Measurements from ENCODE around the gene MT1G.

The MT1G gene

DNA sequence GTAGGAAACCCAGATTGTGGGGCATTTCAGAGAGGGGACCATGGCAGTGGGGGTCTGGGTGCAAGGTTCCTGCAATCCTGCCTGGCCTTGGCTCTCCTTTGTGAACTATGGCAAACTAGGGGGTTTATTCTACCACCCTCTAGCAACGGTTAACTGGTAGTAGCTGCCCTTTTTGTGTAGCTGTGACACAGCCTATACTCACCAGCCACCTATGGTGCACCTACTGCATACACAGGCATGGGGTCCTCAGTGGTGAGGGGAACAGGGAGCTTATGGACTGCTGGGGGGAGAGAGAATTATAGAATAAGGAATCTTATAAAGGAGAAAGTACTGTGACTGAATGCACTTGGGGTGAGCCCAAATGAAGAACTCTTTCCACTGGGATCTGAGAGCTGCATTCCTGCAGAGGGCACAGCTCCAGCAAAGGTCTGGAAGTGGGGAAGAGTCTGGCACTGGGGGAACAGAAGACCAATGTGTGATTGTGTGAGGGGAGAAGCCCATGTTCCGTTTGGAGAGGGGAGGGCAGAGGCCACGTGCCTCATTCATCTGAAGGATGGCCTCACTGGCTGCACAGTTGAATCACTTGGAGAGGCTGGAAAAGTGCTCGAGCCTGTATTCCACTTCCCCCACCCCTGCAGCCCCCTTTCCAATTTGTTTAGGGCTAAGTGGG, 16.5 kb upstream of the MT1G start:
- Histone ChIP-seq H3K9ac (ENCODE audit: low read length) (no peak overlapping the region), H3K4me1 (ENCODE audit: insufficient read depth, low read length, severe bottlenecking) (peaks cover 12% of the 10 kb centered on the region), H3K79me2 (ENCODE audit: insufficient read depth, low read length) (no peaks in the 10 kb centered on the region), H4K20me1 (ENCODE audit: insufficient read depth, low read length) (no peaks in the 10 kb centered on the region), H3K9me3 (ENCODE audit: low read length) (no peaks in the 10 kb centered on the region), H3K4me3 (ENCODE audit: low read depth, low read length, poor library complexity, severe bottlenecking) (no peak overlapping the region), H2AFZ (ENCODE audit: low read length) (no peak overlapping the region), H3K9me2 (ENCODE audit: low read depth, low read length) (no peaks in the 10 kb centered on the region), H3F3A (ENCODE audit: insufficient read depth, low read length) (no peaks in the 10 kb centered on the region), H3K36me3 (ENCODE audit: insufficient read depth, low read length) (no peaks in the 10 kb centered on the region), H3K4me2 (ENCODE audit: low read length) (no peak overlapping the region), H3K27ac (ENCODE audit: low read depth, low read length, poor library complexity, severe bottlenecking) (no peak overlapping the region), H3K27me3 (ENCODE audit: insufficient read depth, low read length) (no peaks in the 10 kb centered on the region; the same call in 1 of the 2 replicates)
- TF ChIP-seq EZH2 (IDR thresholded peaks at IDR 0.05; ENCODE audit: borderline replicate concordance, low read length), result no peak
- TF ChIP-seq, protein P1, sequence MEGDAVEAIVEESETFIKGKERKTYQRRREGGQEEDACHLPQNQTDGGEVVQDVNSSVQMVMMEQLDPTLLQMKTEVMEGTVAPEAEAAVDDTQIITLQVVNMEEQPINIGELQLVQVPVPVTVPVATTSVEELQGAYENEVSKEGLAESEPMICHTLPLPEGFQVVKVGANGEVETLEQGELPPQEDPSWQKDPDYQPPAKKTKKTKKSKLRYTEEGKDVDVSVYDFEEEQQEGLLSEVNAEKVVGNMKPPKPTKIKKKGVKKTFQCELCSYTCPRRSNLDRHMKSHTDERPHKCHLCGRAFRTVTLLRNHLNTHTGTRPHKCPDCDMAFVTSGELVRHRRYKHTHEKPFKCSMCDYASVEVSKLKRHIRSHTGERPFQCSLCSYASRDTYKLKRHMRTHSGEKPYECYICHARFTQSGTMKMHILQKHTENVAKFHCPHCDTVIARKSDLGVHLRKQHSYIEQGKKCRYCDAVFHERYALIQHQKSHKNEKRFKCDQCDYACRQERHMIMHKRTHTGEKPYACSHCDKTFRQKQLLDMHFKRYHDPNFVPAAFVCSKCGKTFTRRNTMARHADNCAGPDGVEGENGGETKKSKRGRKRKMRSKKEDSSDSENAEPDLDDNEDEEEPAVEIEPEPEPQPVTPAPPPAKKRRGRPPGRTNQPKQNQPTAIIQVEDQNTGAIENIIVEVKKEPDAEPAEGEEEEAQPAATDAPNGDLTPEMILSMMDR (IDR thresholded peaks at IDR 0.05; ENCODE audit: low read length), result no peak

DNA sequence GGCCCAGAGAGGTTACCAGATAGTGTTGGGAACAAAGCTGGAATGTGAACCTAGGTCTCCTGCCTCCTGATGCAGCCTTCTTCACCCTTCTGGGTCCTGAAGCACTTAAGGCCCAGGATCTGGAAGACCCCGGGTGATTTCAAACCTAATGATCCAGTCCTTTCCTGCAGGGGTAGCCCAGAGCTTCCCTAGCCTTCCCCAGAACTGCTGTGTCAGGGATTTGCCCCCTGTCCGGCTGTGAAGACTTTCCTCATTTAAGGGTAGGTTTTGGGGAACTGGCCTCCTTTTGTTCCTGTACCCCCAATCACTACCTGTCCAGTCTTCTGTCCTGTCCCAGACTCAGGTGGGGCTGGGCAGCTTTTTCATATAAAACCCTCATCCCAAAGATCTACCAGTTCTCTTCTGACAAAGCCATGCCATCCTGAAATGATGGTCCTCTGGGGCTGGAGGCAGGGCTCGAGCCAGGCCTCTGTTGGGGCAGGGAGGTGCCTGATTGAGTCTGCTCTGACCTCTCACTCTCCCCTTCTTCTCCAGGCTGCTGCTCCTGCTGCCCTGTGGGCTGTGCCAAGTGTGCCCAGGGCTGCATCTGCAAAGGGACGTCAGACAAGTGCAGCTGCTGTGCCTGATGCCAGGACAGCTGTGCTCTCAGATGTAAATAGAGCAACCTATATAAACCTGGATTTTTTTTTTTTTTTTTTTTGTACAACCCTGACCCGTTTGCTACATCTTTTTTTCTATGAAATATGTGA, 15.7 kb upstream of the MT1G start:
- no peak overlapping the region for H3K4me3 ChIP-seq (ENCODE audit: low read depth, low read length, poor library complexity, severe bottlenecking)
- H3K27me3 ChIP-seq (ENCODE audit: insufficient read depth, low read length), result no peaks in the 10 kb centered on the region; the same call in 1 of the 2 replicates
- H3K4me2 ChIP-seq (ENCODE audit: low read length), result no peak overlapping the region
- H3K9ac ChIP-seq (ENCODE audit: low read length), result no peak overlapping the region
- no peak overlapping the region for H2AFZ ChIP-seq (ENCODE audit: low read length)
- no peaks in the 10 kb centered on the region for H3K79me2 ChIP-seq (ENCODE audit: insufficient read depth, low read length)
- peaks cover 12% of the 10 kb centered on the region for H3K4me1 ChIP-seq (ENCODE audit: insufficient read depth, low read length, severe bottlenecking)
- H3F3A ChIP-seq (ENCODE audit: insufficient read depth, low read length), result no peaks in the 10 kb centered on the region
- no peaks in the 10 kb centered on the region for H4K20me1 ChIP-seq (ENCODE audit: insufficient read depth, low read length)
- H3K36me3 ChIP-seq (ENCODE audit: insufficient read depth, low read length), result no peaks in the 10 kb centered on the region
- H3K27ac ChIP-seq (ENCODE audit: low read depth, low read length, poor library complexity, severe bottlenecking), result no peak overlapping the region
- TF ChIP-seq, protein P1 (IDR thresholded peaks at IDR 0.05; ENCODE audit: low read length), result no peak
- TF ChIP-seq EZH2 (IDR thresholded peaks at IDR 0.05; ENCODE audit: borderline replicate concordance, low read length), result no peak
- no peaks in the 10 kb centered on the region for H3K9me3 ChIP-seq (ENCODE audit: low read length)
- no peaks in the 10 kb centered on the region for H3K9me2 ChIP-seq (ENCODE audit: low read depth, low read length)

DNA sequence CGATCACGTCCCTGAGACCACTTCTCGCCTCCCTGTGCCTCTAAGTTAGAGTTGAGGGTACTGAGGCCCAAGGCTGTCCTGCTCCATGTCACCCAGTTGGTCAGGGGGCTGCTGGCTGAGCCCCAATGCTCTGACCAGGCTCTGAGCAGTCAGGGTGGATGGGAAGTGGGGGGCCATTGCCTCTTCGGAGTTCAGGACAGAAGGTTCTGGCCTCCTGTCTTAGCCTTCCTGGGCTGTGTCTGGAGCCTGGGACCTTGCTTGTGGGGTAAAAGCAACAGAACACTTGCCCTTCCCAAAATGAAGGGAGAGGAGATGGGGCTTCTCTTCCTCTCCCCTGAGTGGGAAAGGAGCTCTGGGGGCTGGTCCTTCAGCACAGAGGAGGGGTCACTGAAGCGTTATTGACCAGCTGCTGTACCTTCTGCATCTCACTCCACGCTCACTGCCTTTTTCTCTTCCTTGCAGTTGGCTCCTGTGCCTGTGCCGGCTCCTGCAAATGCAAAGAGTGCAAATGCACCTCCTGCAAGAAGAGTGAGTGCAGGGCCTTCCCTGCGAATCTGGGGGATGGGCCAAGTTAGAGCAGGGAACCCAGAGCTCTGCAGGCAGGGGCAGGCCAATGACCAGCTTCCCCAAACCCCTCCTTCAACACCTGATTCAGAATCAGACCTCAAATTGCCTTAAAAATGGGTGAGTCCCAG, 15.0 kb upstream of the MT1G start:
- peak overlapping the region; percentile 74 for H3K9ac ChIP-seq (ENCODE audit: low read length)
- H3K4me3 ChIP-seq (ENCODE audit: low read depth, low read length, poor library complexity, severe bottlenecking), result peak overlapping the region; percentile 68
- no peaks in the 10 kb centered on the region for H3K9me3 ChIP-seq (ENCODE audit: low read length)
- H3K4me1 ChIP-seq (ENCODE audit: insufficient read depth, low read length, severe bottlenecking), result peaks cover 12% of the 10 kb centered on the region
- no peaks in the 10 kb centered on the region for H4K20me1 ChIP-seq (ENCODE audit: insufficient read depth, low read length)
- no peaks in the 10 kb centered on the region for H3K79me2 ChIP-seq (ENCODE audit: insufficient read depth, low read length)
- H3K27ac ChIP-seq (ENCODE audit: low read depth, low read length, poor library complexity, severe bottlenecking), result no peak overlapping the region
- no peak for TF ChIP-seq EZH2 (IDR thresholded peaks at IDR 0.05; ENCODE audit: borderline replicate concordance, low read length)
- TF ChIP-seq, protein P1 (IDR thresholded peaks at IDR 0.05; ENCODE audit: low read length), result no peak
- H3K36me3 ChIP-seq (ENCODE audit: insufficient read depth, low read length), result no peaks in the 10 kb centered on the region
- peak overlapping the region; percentile 84 for H3K4me2 ChIP-seq (ENCODE audit: low read length)
- no peaks in the 10 kb centered on the region for H3F3A ChIP-seq (ENCODE audit: insufficient read depth, low read length)
- H2AFZ ChIP-seq (ENCODE audit: low read length), result peak overlapping the region; percentile 65
- H3K27me3 ChIP-seq (ENCODE audit: insufficient read depth, low read length), result no peaks in the 10 kb centered on the region; the same call in 1 of the 2 replicates
- H3K9me2 ChIP-seq (ENCODE audit: low read depth, low read length), result no peaks in the 10 kb centered on the region

All from OCI-LY1 (cell line).